GM18867 (cell line): ENCODE measurements around the gene NRBF2.
A peak's percentile ranks its signal among the peaks of the same experiment; 100 is the strongest.
"Not testable (repeated sequence)": the region's sequence is repeated elsewhere in the genome, so short reads cannot be mapped to it uniquely, and the experiment has no call there.

Experiments used
- ATAC-seq: cut with Tn5 transposase; IDR thresholded peaks from one replicate; pipeline ENCODE4 v1.9.1; 2021; ENCODE audit warnings: mild to moderate bottlenecking, moderate library complexity; ENCODE audit not compliant: unreplicated experiment

NRBF2 gene

GRCh38 chr10:63116452-63117072, 16.6 kb upstream of the NRBF2 start:
- ATAC-seq: no peak

DNA sequence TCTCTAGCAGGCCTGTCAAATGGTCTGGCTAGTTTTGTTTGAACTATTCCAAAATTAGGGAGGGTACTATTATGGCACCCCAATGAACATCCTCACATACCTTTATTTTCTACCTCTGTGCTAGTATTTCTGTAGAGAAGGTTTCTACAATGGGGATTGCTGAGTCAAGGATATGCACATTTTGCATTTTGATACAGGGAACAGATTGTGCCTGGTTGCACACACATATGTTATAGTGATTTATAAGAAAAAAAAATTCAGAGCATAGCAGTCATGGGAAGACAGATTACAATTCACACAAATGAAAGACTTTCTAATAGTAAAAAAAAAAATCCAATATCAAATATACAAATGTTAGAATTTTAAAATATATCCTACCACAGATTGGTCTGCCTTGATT, 14.1 kb upstream of the NRBF2 start:
- no peak for ATAC-seq

DNA sequence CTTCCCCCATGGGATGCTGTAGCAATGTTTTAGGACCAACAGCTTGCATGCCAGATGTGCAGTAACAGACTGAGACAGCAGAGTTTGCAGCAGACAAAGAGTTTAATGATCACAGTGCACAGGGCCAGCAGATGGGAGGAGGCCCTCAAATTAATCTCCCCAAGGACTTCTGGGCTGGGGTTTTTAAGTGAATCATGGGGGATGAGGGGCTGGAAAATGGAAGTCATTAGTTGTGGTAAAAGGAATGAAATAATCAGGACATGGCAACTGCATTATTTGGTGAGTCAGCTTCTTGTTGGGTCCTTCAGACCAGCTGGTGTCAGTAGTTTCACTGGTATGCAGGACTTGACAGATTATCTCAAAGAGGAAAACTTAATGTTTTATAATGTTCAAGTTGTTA, 12.6 kb upstream of the NRBF2 start:
- no peak for ATAC-seq

DNA sequence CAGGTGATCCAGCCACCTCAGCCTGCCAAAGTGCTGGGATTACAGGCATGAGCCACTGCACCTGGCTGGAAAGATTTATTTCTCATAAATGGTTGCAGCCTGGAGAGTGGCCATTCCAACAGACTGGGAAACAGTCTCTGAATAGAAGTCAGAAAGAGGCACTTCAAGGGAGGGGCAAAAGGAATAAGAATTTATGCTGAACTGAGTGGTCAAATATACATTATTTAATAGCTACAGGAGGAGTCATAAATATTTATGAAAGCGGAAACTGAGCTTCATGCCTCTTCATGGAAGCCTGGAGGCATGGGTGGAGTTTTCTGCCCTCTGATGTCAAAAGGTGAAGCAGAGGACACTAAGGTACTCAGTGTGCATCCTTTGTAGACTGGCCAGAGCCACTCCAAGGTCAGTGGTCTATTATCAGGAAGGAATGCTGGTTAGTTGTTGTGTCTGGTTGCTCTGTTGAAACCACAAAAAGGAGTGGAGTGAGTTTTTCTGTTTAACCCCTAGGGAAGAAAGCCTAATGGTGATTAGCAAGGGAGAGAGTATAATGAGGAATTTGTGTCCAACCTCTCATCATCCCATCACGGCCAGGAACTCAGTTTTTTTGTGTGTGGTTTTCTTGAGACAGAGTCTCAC, 9.3 kb upstream of the NRBF2 start:
- no peak for ATAC-seq

DNA sequence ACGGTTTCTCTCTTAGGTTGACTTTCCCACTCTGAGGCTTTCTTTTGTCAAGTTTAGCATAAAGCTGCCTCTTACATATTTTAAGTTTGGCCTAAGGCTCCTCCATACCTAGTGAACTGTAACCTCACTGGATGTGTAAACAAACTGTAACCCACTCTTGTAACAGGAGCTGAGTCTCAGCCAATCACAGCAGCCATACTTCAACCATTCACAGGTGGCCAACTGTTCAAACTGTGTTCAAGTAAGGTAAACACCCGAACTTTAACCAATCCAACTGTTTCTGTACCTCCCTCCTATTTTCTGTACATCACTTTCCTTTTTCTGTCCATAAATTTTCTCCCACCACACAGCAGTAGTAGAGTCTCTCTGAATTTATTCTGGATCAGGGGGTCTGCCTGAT, 7.7 kb upstream of the NRBF2 start:
- no peak for ATAC-seq

DNA sequence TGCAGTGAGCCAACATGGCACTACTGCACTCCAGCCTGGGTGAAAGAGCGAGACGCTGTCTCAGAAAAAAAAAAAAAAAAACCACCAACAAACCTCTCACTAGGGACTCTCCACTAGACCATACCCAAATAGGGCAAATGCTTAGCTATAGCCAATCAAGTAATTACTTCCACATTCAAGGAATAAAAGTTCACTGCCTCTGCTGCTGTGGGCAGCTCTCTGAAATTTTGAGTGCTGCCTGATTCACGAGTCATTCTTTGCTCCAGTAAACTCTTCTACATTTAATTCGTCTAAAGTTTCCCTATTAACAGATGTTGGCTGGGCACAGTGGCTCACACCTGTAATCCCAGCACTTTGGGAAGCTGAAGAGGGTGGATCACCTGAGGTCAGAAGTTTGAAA, 4.7 kb upstream of the NRBF2 start:
- no peak for ATAC-seq

DNA sequence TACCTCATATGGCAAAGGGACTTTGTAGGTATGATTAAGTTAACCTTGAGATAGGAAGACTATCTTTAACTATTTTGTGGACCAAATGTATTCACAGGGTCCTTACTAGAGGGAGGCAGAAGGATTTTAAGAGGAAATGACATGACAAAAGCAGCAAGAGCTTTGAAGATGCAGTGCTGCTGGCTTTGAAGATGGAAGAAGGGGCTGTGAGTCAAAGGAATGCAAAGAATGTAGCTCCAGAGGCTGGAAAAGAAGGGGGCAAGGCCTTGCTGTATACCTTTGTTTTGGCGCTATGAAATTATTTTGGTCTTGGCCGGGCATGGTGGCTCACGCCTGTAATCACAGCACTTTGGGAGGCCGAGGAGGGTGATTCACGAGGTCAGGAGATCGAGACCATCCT, 3.2 kb upstream of the NRBF2 start:
- ATAC-seq: no peak

- ATAC-seq: no peak
These were observed 475 bp upstream of the NRBF2 start for GRCh38 chr10:63132651-63133055.

- no peak for ATAC-seq
These were observed 861 bp downstream of the NRBF2 start for GRCh38 chr10:63133821-63134557.

- ATAC-seq: no peak
These were observed 4.2 kb downstream of the NRBF2 start for GRCh38 chr10:63137306-63137705.

DNA sequence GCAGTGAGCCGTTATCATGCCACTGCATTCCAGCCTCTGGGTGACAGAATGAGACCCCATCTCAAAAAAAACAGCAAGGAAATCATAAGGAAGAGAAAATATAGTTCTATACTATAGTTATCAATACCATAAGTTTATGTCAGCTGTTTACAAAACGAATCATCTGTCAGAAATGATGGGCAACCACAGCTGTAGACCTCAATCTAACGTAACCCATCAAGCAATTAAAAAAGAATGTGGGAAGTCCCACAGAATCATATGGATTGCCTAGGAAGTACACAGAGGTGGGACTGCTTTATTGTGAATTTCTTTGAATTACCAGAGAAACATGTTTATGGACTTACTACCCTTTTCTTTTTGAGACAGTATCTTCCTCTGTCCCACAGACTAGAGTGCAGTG, 6.9 kb downstream of the NRBF2 start:
- no peak for ATAC-seq

DNA sequence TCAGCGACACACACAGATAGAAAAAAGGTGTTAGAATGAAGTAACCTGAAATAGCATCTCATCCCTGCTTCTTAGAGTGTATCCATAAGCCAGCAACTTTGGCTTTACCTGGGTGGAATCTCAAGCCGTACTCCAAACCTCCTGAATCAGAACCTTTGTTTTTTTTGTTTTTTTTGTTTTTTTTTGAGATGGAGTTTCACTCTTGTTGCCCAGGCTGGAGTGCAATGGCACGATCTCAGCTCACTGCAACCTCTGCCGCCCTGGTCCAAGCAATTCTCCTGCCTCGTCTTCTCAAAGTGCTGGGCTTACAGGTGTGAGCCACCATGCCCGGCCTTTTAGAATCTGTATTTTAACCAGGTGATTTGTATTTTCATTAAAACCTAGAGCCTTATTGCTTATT, 9.0 kb downstream of the NRBF2 start:
- ATAC-seq: no peak

GRCh38 chr10:63143987-63144386, 10.9 kb downstream of the NRBF2 start:
- ATAC-seq: no peak

- peak; percentile 66 for ATAC-seq
These were observed 12.7 kb downstream of the NRBF2 start for GRCh38 chr10:63145782-63146181.

DNA sequence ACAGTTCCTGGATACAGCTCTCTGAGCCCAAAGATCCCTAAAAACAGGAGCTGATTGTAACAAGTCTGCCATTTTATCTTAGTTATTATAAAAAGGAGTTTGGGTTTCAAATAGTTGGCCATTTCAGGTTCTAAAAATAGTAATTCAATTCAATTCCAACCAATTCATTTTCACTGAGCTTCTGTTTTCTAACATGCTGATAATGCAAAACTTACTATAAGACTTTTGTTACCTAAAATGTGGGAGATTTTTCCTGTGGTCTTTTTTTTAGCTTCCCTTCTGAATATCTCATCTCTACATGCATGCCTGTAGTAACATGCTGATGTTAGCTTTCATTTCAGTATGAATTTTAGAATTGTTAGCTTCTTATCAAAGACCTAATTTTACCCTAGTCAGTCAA, 13.4 kb downstream of the NRBF2 start:
- no peak for ATAC-seq

GRCh38 chr10:63150745-63151144, 17.6 kb downstream of the NRBF2 start:
- ATAC-seq: no peak

DNA sequence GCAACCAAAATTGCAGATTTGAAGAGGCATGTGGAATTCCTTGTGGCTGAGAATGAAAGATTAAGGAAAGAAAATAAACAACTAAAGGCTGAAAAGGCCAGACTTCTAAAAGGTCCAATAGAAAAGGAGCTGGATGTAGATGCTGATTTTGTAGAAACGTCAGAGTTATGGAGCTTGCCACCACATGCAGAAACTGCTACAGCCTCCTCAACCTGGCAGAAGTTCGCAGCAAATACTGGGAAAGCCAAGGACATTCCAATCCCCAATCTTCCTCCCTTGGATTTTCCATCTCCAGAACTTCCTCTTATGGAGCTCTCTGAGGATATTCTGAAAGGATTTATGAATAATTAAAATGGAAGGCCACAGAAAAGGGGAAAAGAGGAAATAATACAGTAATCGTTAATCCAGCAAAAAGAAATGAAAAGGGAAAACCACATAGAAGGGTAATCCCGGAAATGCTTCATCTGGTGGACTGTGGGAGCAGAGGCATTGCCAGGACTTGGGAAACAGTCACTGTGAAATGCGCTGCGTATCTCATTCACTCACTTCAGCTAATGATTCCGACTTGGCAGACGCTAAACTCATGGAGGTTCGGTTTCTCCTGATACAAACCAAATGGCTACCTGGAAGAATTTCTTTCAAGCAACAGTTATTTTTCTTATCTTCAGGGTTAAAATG, 20.9 kb downstream of the NRBF2 start:
- not testable (repeated sequence) for ATAC-seq

- ATAC-seq: no peak
These were observed 21.6 kb downstream of the NRBF2 start for GRCh38 chr10:63154546-63155387.

DNA sequence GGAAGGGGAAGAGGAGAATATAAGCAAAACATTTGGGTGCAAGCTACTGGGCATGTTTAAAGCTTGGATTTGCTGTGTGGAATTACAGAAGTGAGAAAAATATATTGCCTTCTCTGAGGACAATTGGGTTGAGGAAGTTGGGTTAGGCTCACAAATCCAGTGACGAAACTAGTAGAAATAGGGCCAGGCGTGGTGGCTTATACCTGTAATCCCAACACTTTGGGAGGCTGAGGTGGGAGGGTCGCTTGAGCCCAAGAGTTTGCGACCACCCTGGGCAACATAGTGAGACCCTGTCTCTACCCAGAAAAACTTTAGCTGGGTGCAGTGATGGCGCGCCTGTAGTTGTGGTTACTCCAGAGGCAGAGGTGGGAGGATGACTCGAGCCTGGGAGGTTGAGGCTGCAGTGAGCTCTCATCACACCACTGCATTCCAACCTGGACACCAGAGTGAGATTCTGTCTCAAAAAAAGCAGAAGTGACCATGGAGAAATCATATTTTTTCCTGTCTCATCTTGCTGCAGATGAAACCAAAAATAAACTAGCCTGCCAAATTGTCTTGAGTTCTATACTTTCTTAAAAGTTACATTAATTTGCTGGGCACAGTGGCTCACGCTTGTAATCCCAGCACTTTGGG, 22.4 kb downstream of the NRBF2 start:
- ATAC-seq: no peak

GRCh38 chr10:63156236-63156635, 23.1 kb downstream of the NRBF2 start:
- ATAC-seq: no peak
